CD4-positive, alpha-beta memory T cell (primary cell): ENCODE measurements around the gene FGF16. TPM values are rescaled to one million over a fixed set of nuclear protein-coding genes. Genes with fewer than 3 reads are reported as not detected.

Source experiments
- CTCF ChIA-PET: fragments of 350-600 bp; sonication (Branson Sonifier 250); formaldehyde crosslinking; loops from one replicate; lab custom pipeline; 2021; ENCODE audit warnings: inconsistent platforms; ENCODE audit not compliant: partially characterized antibody; lab: Charles Lee
- POLR2A ChIA-PET: fragments of 350-600 bp; sonication (Branson Sonifier 250); formaldehyde crosslinking; loops from one replicate; lab custom pipeline; 2021; ENCODE audit not compliant: partially characterized antibody; lab: Charles Lee
- DNase-seq, 5 donors: peaks; one replicate each; pipeline versions ENCODE4 v3.0.0 to v3.0.0-alpha.2; 2020 to 2022; ENCODE audit warnings: mixed read lengths in 1 of 5
- H3K27ac ChIP-seq: one replicate; pipeline ENCODE4 v1.7.0; 2013; ENCODE audit warnings: low read depth, low read length
- H3K27me3 ChIP-seq: 2 replicates; pipeline ENCODE4 v1.7.0; 2013; ENCODE audit warnings: mild to moderate bottlenecking, low read length, moderate library complexity; ENCODE audit not compliant: insufficient read depth
- H3K36me3 ChIP-seq: 2 replicates; pipeline ENCODE4 v1.7.0; 2013; ENCODE audit warnings: mild to moderate bottlenecking, low read length, moderate library complexity; ENCODE audit not compliant: insufficient read depth
- H3K4me1 ChIP-seq: 2 replicates; pipeline ENCODE4 v1.7.0; 2013; ENCODE audit warnings: mild to moderate bottlenecking, low read length, moderate library complexity; ENCODE audit not compliant: insufficient read depth
- H3K4me3 ChIP-seq, 2 donors: one replicate each; pipeline ENCODE4 v1.7.0; 2013; ENCODE audit warnings: low read length in 2 of 2, mild to moderate bottlenecking in 1 of 2
- H3K9me3 ChIP-seq, 2 donors: one replicate each; pipeline ENCODE4 v1.7.0; 2013; ENCODE audit warnings: low read length in 2 of 2, control low read depth in 1 of 2; ENCODE audit not compliant: control insufficient read depth in 1 of 2
- H3K27ac Mint-ChIP-seq, 7 donors: one replicate each; pipeline ENCODE4 v1.8.0; 2020 to 2021; ENCODE audit warnings: mixed read lengths in 7 of 7, mild to moderate bottlenecking in 6 of 7, inconsistent platforms in 3 of 7, moderate library complexity in 3 of 7
- H3K27me3 Mint-ChIP-seq, 2 donors: one replicate each; pipeline ENCODE4 v1.8.0; 2020 to 2021; ENCODE audit warnings: mixed read lengths in 2 of 2
- H3K36me3 Mint-ChIP-seq, 2 donors: one replicate each; pipeline ENCODE4 v1.8.0; 2020 to 2021; ENCODE audit warnings: mixed read lengths in 2 of 2, inconsistent platforms in 1 of 2, mild to moderate bottlenecking in 1 of 2
- H3K4me1 Mint-ChIP-seq, 4 donors: one replicate each; pipeline ENCODE4 v1.8.0; 2020 to 2021; ENCODE audit warnings: mixed read lengths in 4 of 4, mild to moderate bottlenecking in 1 of 4
- H3K4me3 Mint-ChIP-seq, 8 donors: one replicate each; pipeline ENCODE4 v1.8.0; 2020 to 2021; ENCODE audit warnings: mixed read lengths in 8 of 8, mild to moderate bottlenecking in 7 of 8, moderate library complexity in 6 of 8, inconsistent platforms in 3 of 8
- H3K9me3 Mint-ChIP-seq, 8 donors: one replicate each; pipeline ENCODE4 v1.8.0; 2020 to 2021; ENCODE audit warnings: mixed read lengths in 8 of 8, mild to moderate bottlenecking in 5 of 8, inconsistent platforms in 3 of 8, moderate library complexity in 1 of 8
- intact Hi-C: fragments of 100-400 bp; cut with micrococcal nuclease; formaldehyde crosslinking; loops from one replicate; pipeline ENCODE4 v1.15.1; 2023
- polyA plus RNA-seq, 2 donors: library from polyadenylated mRNA; unstranded; fragments of 300-500 nt; fragmentation: Illumina TruSeq; gene quantifications; one replicate each; pipeline ENCODE4 v1.2.3, GENCODE V29; 2021
- total RNA-seq, 2 experiments: library from RNA; stranded (reverse); gene quantifications; one replicate each; pipeline ENCODE4 v1.2.3, GENCODE V29; 2021

FGF16 gene
- total and polyA plus RNA-seq, 4 experiments from 2014 or later = not detected

- ChIA-PET CTCF (no interaction called here), POLR2A (no interaction called here)
- Mint-ChIP-seq H3K4me1 (no peaks in the 10 kb centered on the region), H3K4me3 (no peak overlapping the region), H3K9me3 (no peaks in the 10 kb centered on the region), H3K27me3 (no peaks in the 10 kb centered on the region), H3K27ac (no peak overlapping the region), H3K36me3 (no peaks in the 10 kb centered on the region)
- Histone ChIP-seq H3K36me3 (no peaks in the 10 kb centered on the region), H3K4me1 (no peaks in the 10 kb centered on the region), H3K27ac (no peak overlapping the region), H3K9me3 (no peaks in the 10 kb centered on the region), H3K4me3 (no peak overlapping the region), H3K27me3 (no peaks in the 10 kb centered on the region)
- intact Hi-C loops = no loop called here
- DNase-seq = no peak
These were observed 10.5 kb upstream of the FGF16 start for GRCh38 chrX:77436682-77437081.

- DNase-seq = no peak
- no peak overlapping the region for H3K27ac ChIP-seq
- H3K36me3 Mint-ChIP-seq = no peaks in the 10 kb centered on the region
- ChIA-PET CTCF (interaction anchor here (0.7 kb wide), 1 partner anchor 446 kb away, joined by 3 read pairs; no protein-coding TSS in a partner anchor), POLR2A (no interaction called here)
- no peaks in the 10 kb centered on the region for H3K9me3 ChIP-seq
- H3K4me1 ChIP-seq = no peaks in the 10 kb centered on the region
- peaks cover 1 to 8% of the 10 kb centered on the region in 2 donors for H3K27me3 Mint-ChIP-seq
- no peaks in the 10 kb centered on the region for H3K36me3 ChIP-seq
- no peak overlapping the region for H3K4me3 ChIP-seq
- intact Hi-C loops = no loop called here
- H3K4me1 Mint-ChIP-seq = no peaks in the 10 kb centered on the region
- H3K27ac Mint-ChIP-seq = no peak overlapping the region
- no peaks in the 10 kb centered on the region for H3K27me3 ChIP-seq
- H3K9me3 Mint-ChIP-seq = no peaks in the 10 kb centered on the region
- no peak overlapping the region for H3K4me3 Mint-ChIP-seq
These were observed 6.9 kb upstream of the FGF16 start for GRCh38 chrX:77440330-77440729.

- Histone ChIP-seq H3K9me3 (no peaks in the 10 kb centered on the region), H3K4me3 (no peak overlapping the region), H3K4me1 (peaks cover 5% of the 10 kb centered on the region), H3K27ac (no peak overlapping the region), H3K27me3 (no peaks in the 10 kb centered on the region), H3K36me3 (no peaks in the 10 kb centered on the region)
- POLR2A ChIA-PET = no interaction called here
- no peak overlapping the region for H3K4me3 Mint-ChIP-seq
- DNase-seq = no peak
- CTCF ChIA-PET = no interaction called here
- no peaks in the 10 kb centered on the region for H3K36me3 Mint-ChIP-seq
- intact Hi-C loops = no loop called here
- no peak overlapping the region for H3K27ac Mint-ChIP-seq
- H3K9me3 Mint-ChIP-seq = no peaks in the 10 kb centered on the region
- peaks cover 0 to 4% (median 0%) of the 10 kb centered on the region in 4 donors for H3K4me1 Mint-ChIP-seq
- peaks cover 3 to 10% of the 10 kb centered on the region in 2 donors for H3K27me3 Mint-ChIP-seq
These were observed 6.2 kb upstream of the FGF16 start for GRCh38 chrX:77441033-77441432.

GRCh38 chrX:77441479-77441878 lies 5.7 kb upstream of the FGF16 start:
- intact Hi-C loops = no loop called here
- CTCF ChIA-PET = no interaction called here

GRCh38 chrX:77442728-77443127 lies 4.5 kb upstream of the FGF16 start:
- intact Hi-C loops = no loop called here
- H3K9me3 Mint-ChIP-seq = no peaks in the 10 kb centered on the region
- H3K4me1 ChIP-seq = peaks cover 14% of the 10 kb centered on the region
- no peaks in the 10 kb centered on the region for H3K36me3 Mint-ChIP-seq
- H3K36me3 ChIP-seq = no peaks in the 10 kb centered on the region
- H3K27ac Mint-ChIP-seq = no peak overlapping the region
- H3K4me1 Mint-ChIP-seq = peaks cover 0 to 12% (median 7%) of the 10 kb centered on the region in 4 donors
- no peak overlapping the region for H3K4me3 Mint-ChIP-seq
- H3K27ac ChIP-seq = no peak overlapping the region
- H3K27me3 Mint-ChIP-seq = peaks cover 5 to 10% of the 10 kb centered on the region in 2 donors
- no peak for DNase-seq
- H3K9me3 ChIP-seq = no peaks in the 10 kb centered on the region
- H3K27me3 ChIP-seq = no peaks in the 10 kb centered on the region
- H3K4me3 ChIP-seq = no peak overlapping the region
- CTCF ChIA-PET = no interaction called here
- POLR2A ChIA-PET = no interaction called here

More at GRCh38 chrX:77441479-77441878, 5.7 kb upstream of the FGF16 start:
- DNase-seq = no peak
- POLR2A ChIA-PET = no interaction called here
- Mint-ChIP-seq H3K4me3 (no peak overlapping the region), H3K9me3 (no peaks in the 10 kb centered on the region), H3K4me1 (peaks cover 0 to 4% (median 1%) of the 10 kb centered on the region in 4 donors), H3K27me3 (peaks cover 3 to 10% of the 10 kb centered on the region in 2 donors), H3K27ac (no peak overlapping the region), H3K36me3 (no peaks in the 10 kb centered on the region)
- Histone ChIP-seq H3K27me3 (no peaks in the 10 kb centered on the region), H3K9me3 (no peaks in the 10 kb centered on the region), H3K27ac (no peak overlapping the region), H3K4me1 (peaks cover 8% of the 10 kb centered on the region), H3K36me3 (no peaks in the 10 kb centered on the region), H3K4me3 (no peak overlapping the region)

- Mint-ChIP-seq H3K36me3 (no peaks in the 10 kb centered on the region), H3K27me3 (peaks cover 5 to 14% of the 10 kb centered on the region in 2 donors), H3K27ac (no peak overlapping the region), H3K9me3 (no peaks in the 10 kb centered on the region), H3K4me3 (no peak overlapping the region), H3K4me1 (peaks cover 0 to 16% (median 7%) of the 10 kb centered on the region in 4 donors)
- H3K36me3 ChIP-seq = no peaks in the 10 kb centered on the region
- H3K4me1 ChIP-seq = peaks cover 14% of the 10 kb centered on the region
- intact Hi-C loops = no loop called here
- no peak overlapping the region for H3K27ac ChIP-seq
- H3K9me3 ChIP-seq = no peaks in the 10 kb centered on the region
- no peak for DNase-seq
- ChIA-PET POLR2A (no interaction called here), CTCF (no interaction called here)
- H3K4me3 ChIP-seq = no peak overlapping the region
- no peaks in the 10 kb centered on the region for H3K27me3 ChIP-seq
These were observed 3.1 kb upstream of the FGF16 start for GRCh38 chrX:77444075-77444474.

GRCh38 chrX:77444545-77444944 lies 2.6 kb upstream of the FGF16 start:
- Histone ChIP-seq H3K36me3 (no peaks in the 10 kb centered on the region), H3K4me3 (no peak overlapping the region), H3K4me1 (peaks cover 14% of the 10 kb centered on the region), H3K27me3 (no peaks in the 10 kb centered on the region), H3K27ac (no peak overlapping the region), H3K9me3 (no peaks in the 10 kb centered on the region)
- Mint-ChIP-seq H3K27me3 (peaks cover 5 to 14% of the 10 kb centered on the region in 2 donors), H3K27ac (no peak overlapping the region), H3K4me3 (no peak overlapping the region), H3K4me1 (peaks cover 0 to 16% (median 7%) of the 10 kb centered on the region in 4 donors), H3K36me3 (no peaks in the 10 kb centered on the region), H3K9me3 (no peaks in the 10 kb centered on the region)
- DNase-seq = no peak
- intact Hi-C loops = no loop called here
- ChIA-PET CTCF (no interaction called here), POLR2A (no interaction called here)
